Nephron (organoid): ENCODE data around the gene PSTPIP2.

Experiments used
- H3K27ac Mint-ChIP-seq, 3 experiments: 2 replicates each; pipeline ENCODE4 v1.8.0; 2020; ENCODE audit warnings: mixed read lengths in 3 of 3, mild to moderate bottlenecking in 2 of 3, moderate library complexity in 1 of 3
- H3K27me3 Mint-ChIP-seq: 2 replicates; pipeline ENCODE4 v1.8.0; 2021; ENCODE audit warnings: low read depth, mild to moderate bottlenecking, moderate library complexity, mixed read lengths
- H3K36me3 Mint-ChIP-seq: 2 replicates; pipeline ENCODE4 v1.8.0; 2020; ENCODE audit warnings: low read depth, mixed read lengths
- H3K4me1 Mint-ChIP-seq: 2 replicates; pipeline ENCODE4 v1.8.0; 2020; ENCODE audit warnings: mixed read lengths
- H3K4me3 Mint-ChIP-seq, 3 experiments: 2 replicates each; pipeline ENCODE4 v1.8.0; 2020; ENCODE audit warnings: mild to moderate bottlenecking in 3 of 3, mixed read lengths in 3 of 3, moderate library complexity in 2 of 3
- H3K9me3 Mint-ChIP-seq: 2 replicates; pipeline ENCODE4 v1.8.0; 2020; ENCODE audit warnings: mixed read lengths
- TF ChIP-seq, protein P1 (sequence below), 3 experiments: fragments of 200-600 bp; sonication (generic); IDR thresholded peaks; one replicate each; pipeline ENCODE4 v1.5.0; 2021; ENCODE audit warnings: antibody characterized with exemption in 3 of 3; ENCODE audit not compliant: unreplicated experiment in 3 of 3

The PSTPIP2 gene

DNA sequence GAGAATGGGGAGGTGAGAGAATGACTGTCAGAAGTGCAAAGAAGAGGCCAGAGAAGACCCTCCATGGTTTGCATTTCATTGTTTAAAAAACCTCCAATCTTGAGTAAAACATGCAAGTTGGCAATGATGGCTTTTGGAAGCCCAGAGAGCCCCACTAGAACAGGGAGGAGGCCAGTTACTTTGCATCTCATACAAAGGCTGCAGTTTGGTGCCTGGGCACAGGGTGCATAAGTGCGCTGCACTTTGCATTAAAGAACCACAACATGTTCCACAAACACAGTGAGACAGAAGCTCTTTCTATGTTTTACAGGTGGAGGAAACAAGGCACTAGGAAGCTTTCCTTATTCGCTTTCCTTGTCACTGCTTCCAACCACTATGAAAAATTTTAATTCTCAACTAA, 25.4 kb downstream of the PSTPIP2 start:
- Mint-ChIP-seq H3K27ac (no peak overlapping the region), H3K9me3 (peaks cover 6% of the 10 kb centered on the region), H3K27me3 (no peaks in the 10 kb centered on the region), H3K4me1 (peaks cover 3% of the 10 kb centered on the region), H3K36me3 (no peaks in the 10 kb centered on the region), H3K4me3 (no peak overlapping the region)
- TF ChIP-seq, protein P1, sequence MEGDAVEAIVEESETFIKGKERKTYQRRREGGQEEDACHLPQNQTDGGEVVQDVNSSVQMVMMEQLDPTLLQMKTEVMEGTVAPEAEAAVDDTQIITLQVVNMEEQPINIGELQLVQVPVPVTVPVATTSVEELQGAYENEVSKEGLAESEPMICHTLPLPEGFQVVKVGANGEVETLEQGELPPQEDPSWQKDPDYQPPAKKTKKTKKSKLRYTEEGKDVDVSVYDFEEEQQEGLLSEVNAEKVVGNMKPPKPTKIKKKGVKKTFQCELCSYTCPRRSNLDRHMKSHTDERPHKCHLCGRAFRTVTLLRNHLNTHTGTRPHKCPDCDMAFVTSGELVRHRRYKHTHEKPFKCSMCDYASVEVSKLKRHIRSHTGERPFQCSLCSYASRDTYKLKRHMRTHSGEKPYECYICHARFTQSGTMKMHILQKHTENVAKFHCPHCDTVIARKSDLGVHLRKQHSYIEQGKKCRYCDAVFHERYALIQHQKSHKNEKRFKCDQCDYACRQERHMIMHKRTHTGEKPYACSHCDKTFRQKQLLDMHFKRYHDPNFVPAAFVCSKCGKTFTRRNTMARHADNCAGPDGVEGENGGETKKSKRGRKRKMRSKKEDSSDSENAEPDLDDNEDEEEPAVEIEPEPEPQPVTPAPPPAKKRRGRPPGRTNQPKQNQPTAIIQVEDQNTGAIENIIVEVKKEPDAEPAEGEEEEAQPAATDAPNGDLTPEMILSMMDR (IDR thresholded peaks at IDR 0.05; ENCODE audit: unreplicated experiment in 3 of 3), result no peak

DNA sequence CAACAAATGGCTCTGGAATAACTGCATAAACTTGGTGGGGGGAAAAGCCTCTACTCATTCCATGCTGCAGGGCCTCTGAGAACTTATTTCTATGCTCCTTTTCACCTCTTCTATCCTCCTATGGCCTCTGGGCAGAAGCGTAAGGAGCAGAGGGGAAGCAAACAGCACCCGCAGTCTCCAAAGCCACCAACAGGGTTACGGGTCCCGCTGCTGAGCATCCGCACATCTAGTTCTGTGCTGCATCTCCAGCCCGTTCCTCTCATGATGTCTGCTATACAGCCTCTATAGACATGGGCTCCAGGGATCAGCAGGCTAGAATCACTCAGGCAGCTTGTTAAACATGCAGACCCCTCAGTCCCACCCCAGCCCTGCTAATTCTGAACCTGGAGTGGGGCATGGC, 25.9 kb downstream of the PSTPIP2 start:
- H3K27me3 Mint-ChIP-seq, result no peaks in the 10 kb centered on the region
- no peaks in the 10 kb centered on the region for H3K4me1 Mint-ChIP-seq
- H3K27ac Mint-ChIP-seq, result no peak overlapping the region
- TF ChIP-seq, protein P1 (IDR thresholded peaks at IDR 0.05; ENCODE audit: unreplicated experiment in 3 of 3), result no peak
- H3K36me3 Mint-ChIP-seq, result no peaks in the 10 kb centered on the region
- H3K9me3 Mint-ChIP-seq, result peaks cover 6% of the 10 kb centered on the region
- H3K4me3 Mint-ChIP-seq, result no peak overlapping the region

DNA sequence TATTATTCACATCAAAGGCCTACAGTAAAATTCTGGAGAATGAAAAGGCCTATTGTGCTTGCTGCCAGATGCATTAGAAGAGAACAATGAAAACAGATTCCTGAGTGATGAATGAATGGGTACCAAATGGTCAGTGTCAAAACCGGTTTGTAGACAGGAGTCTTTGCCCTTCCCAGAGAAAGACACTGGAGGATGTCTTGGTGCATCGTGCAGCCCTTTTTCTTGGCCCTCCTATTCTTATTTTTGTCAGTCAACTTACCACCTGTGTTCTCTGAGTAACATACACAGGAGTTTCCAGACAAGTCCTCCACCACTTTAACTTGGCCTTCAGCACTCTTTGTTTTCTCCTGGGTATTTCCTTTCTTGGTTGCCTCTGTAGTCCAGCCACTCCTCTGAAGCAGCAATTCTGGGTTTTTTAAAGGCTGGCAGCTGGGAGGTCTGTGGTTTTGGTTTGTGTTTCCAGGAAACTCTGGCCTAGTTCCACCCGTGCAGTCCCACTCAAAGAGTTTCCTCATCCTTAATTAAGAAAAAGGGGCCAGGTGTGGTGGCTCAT, 29.4 kb downstream of the PSTPIP2 start:
- Mint-ChIP-seq H3K9me3 (peaks cover 6% of the 10 kb centered on the region), H3K36me3 (peaks cover 9% of the 10 kb centered on the region), H3K27ac (no peak overlapping the region), H3K4me3 (no peak overlapping the region), H3K4me1 (no peaks in the 10 kb centered on the region), H3K27me3 (no peaks in the 10 kb centered on the region)
- TF ChIP-seq, protein P1 (IDR thresholded peaks at IDR 0.05; ENCODE audit: unreplicated experiment in 3 of 3), result no peak

DNA sequence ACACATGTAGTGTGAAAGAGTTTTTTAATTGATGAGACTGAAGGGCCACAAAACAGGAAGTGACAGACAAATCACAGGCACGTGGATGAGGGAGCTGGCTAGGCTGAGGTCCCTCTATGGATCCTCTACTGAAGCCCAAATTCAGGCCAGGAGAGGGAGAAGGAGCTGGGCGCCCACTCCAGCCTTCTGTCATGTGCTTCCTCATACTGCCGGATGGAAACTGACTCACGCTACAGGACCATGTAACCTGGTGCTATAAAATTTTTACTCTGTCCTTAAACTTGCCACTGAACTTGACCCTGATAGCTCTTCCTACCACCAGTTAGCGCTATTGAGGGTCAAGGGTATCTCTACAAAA, 31.3 kb downstream of the PSTPIP2 start:
- Mint-ChIP-seq H3K4me3 (no peak overlapping the region), H3K4me1 (no peaks in the 10 kb centered on the region), H3K27ac (no peak overlapping the region), H3K36me3 (peaks cover 12% of the 10 kb centered on the region), H3K9me3 (peaks cover 6% of the 10 kb centered on the region), H3K27me3 (no peaks in the 10 kb centered on the region)
- TF ChIP-seq, protein P1 (IDR thresholded peaks at IDR 0.05; ENCODE audit: unreplicated experiment in 3 of 3), result no peak

DNA sequence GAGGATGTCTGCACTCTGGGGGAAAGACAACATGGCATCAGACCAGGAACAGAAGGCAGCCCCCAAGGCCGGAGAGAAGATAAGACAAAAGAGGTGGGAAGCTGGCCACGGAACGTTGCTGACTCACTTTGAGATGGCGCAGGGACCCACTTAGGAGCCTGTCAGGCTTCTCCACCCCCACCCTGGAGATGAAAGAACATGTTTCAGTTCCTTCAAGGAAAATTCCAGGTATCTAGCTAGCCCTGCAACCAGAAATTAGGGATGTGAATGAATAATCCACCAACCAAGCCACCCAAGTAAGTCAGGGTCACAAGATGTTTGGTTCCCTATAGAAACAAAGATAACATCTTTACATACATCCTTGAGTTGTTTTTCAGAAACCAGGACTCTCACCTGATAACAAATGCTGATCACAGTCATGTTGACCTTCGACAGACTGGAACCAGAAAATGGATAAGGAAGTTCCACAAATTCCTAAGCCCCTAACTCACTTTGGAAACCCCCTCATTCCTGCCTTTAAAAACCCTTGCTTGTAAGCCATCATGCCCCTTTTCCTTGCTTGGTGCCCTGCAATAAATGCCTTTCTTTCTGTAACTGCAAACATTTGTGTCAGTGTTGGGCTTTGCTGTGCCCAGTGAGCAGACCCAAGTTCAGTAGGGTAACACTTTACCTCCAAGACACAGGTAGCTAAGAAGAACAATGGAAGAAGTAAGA, 31.9 kb downstream of the PSTPIP2 start:
- H3K9me3 Mint-ChIP-seq, result peaks cover 6% of the 10 kb centered on the region
- H3K36me3 Mint-ChIP-seq, result peaks cover 12% of the 10 kb centered on the region
- H3K27me3 Mint-ChIP-seq, result no peaks in the 10 kb centered on the region
- H3K4me1 Mint-ChIP-seq, result no peaks in the 10 kb centered on the region
- TF ChIP-seq, protein P1 (IDR thresholded peaks at IDR 0.05; ENCODE audit: unreplicated experiment in 3 of 3), result no peak
- no peak overlapping the region for H3K27ac Mint-ChIP-seq
- H3K4me3 Mint-ChIP-seq, result no peak overlapping the region
